Activated T-cell treated with anti-CD3 and anti-CD28 coated beads, Interleukin-2, amount 50 U/mL, for 24 hours (primary cell): ENCODE measurements around the gene CD180.

ENCODE experiments used
- DNase-seq: peaks from one replicate; pipeline ENCODE4 v3.0.0-alpha.2; 2020
- H3K27ac Mint-ChIP-seq: 2 replicates; pipeline ENCODE4 v1.8.0; 2020; ENCODE audit warnings: mild to moderate bottlenecking, mixed read lengths
- H3K27me3 Mint-ChIP-seq: 2 replicates; pipeline ENCODE4 v1.8.0; 2020; ENCODE audit warnings: mixed read lengths
- H3K36me3 Mint-ChIP-seq: 2 replicates; pipeline ENCODE4 v1.8.0; 2020; ENCODE audit warnings: low read depth, mixed read lengths
- H3K4me1 Mint-ChIP-seq: 2 replicates; pipeline ENCODE4 v1.8.0; 2020; ENCODE audit warnings: low read depth, mixed read lengths
- H3K4me3 Mint-ChIP-seq: 2 replicates; pipeline ENCODE4 v1.8.0; 2020; ENCODE audit warnings: mild to moderate bottlenecking, moderate library complexity, mixed read lengths
- H3K9me3 Mint-ChIP-seq: 2 replicates; pipeline ENCODE4 v1.8.0; 2020; ENCODE audit warnings: mixed read lengths

The CD180 gene

GRCh38 chr5:67149057-67149950 is 47.3 kb downstream of the CD180 start:
- no peaks in the 10 kb centered on the region for H3K9me3 Mint-ChIP-seq
- DNase-seq: no peak
- H3K4me1 Mint-ChIP-seq: peaks cover 2% of the 10 kb centered on the region
- no peak overlapping the region for H3K4me3 Mint-ChIP-seq
- H3K27me3 Mint-ChIP-seq: no peaks in the 10 kb centered on the region
- peaks cover 73% of the 10 kb centered on the region for H3K36me3 Mint-ChIP-seq
- H3K27ac Mint-ChIP-seq: no peak overlapping the region

- Mint-ChIP-seq H3K4me1 (no peaks in the 10 kb centered on the region), H3K9me3 (no peaks in the 10 kb centered on the region), H3K27ac (no peak overlapping the region), H3K36me3 (peaks cover 82% of the 10 kb centered on the region), H3K4me3 (no peak overlapping the region), H3K27me3 (no peaks in the 10 kb centered on the region)
- DNase-seq: no peak
Observed at GRCh38 chr5:67147760-67148159, 48.8 kb downstream of the CD180 start.

- no peak overlapping the region for H3K4me3 Mint-ChIP-seq
- no peak overlapping the region for H3K27ac Mint-ChIP-seq
- H3K27me3 Mint-ChIP-seq: no peaks in the 10 kb centered on the region
- no peaks in the 10 kb centered on the region for H3K4me1 Mint-ChIP-seq
- H3K9me3 Mint-ChIP-seq: no peaks in the 10 kb centered on the region
- no peak for DNase-seq
- H3K36me3 Mint-ChIP-seq: peaks cover 86% of the 10 kb centered on the region
Observed at GRCh38 chr5:67146981-67147380, 49.6 kb downstream of the CD180 start.

GRCh38 chr5:67146574-67146973 is 50.0 kb downstream of the CD180 start:
- H3K4me1 Mint-ChIP-seq: no peaks in the 10 kb centered on the region
- no peak overlapping the region for H3K4me3 Mint-ChIP-seq
- H3K9me3 Mint-ChIP-seq: no peaks in the 10 kb centered on the region
- H3K27me3 Mint-ChIP-seq: no peaks in the 10 kb centered on the region
- no peak for DNase-seq
- H3K27ac Mint-ChIP-seq: no peak overlapping the region
- peaks cover 90% of the 10 kb centered on the region for H3K36me3 Mint-ChIP-seq

- no peak for DNase-seq
- peaks cover 74% of the 10 kb centered on the region for H3K36me3 Mint-ChIP-seq
Observed at GRCh38 chr5:67144183-67144639, 52.4 kb downstream of the CD180 start.

GRCh38 chr5:67143549-67143948 is 53.0 kb downstream of the CD180 start:
- Mint-ChIP-seq H3K9me3 (no peaks in the 10 kb centered on the region), H3K36me3 (peaks cover 74% of the 10 kb centered on the region), H3K27ac (no peak overlapping the region), H3K4me3 (no peak overlapping the region), H3K27me3 (no peaks in the 10 kb centered on the region), H3K4me1 (no peaks in the 10 kb centered on the region)
- DNase-seq: no peak

More at GRCh38 chr5:67144183-67144639, 52.4 kb downstream of the CD180 start:
- no peaks in the 10 kb centered on the region for H3K27me3 Mint-ChIP-seq
- no peaks in the 10 kb centered on the region for H3K4me1 Mint-ChIP-seq
- H3K4me3 Mint-ChIP-seq: no peak overlapping the region
- H3K9me3 Mint-ChIP-seq: no peaks in the 10 kb centered on the region
- no peak overlapping the region for H3K27ac Mint-ChIP-seq

- Mint-ChIP-seq H3K4me1 (no peaks in the 10 kb centered on the region), H3K9me3 (no peaks in the 10 kb centered on the region), H3K27me3 (no peaks in the 10 kb centered on the region), H3K4me3 (no peak overlapping the region), H3K27ac (no peak overlapping the region), H3K36me3 (peaks cover 73% of the 10 kb centered on the region)
- no peak for DNase-seq
Observed at GRCh38 chr5:67142816-67143215, 53.8 kb downstream of the CD180 start.

- Mint-ChIP-seq H3K4me3 (no peak overlapping the region), H3K27ac (no peak overlapping the region), H3K27me3 (no peaks in the 10 kb centered on the region), H3K9me3 (no peaks in the 10 kb centered on the region), H3K36me3 (peaks cover 73% of the 10 kb centered on the region), H3K4me1 (no peaks in the 10 kb centered on the region)
- DNase-seq: no peak
Observed at GRCh38 chr5:67141644-67142043, 55.0 kb downstream of the CD180 start.

GRCh38 chr5:67140413-67140812 is 56.2 kb downstream of the CD180 start:
- Mint-ChIP-seq H3K9me3 (no peaks in the 10 kb centered on the region), H3K4me1 (no peaks in the 10 kb centered on the region), H3K4me3 (no peak overlapping the region), H3K27me3 (no peaks in the 10 kb centered on the region), H3K27ac (no peak overlapping the region), H3K36me3 (peaks cover 75% of the 10 kb centered on the region)
- DNase-seq: no peak

GRCh38 chr5:67139030-67139429 is 57.6 kb downstream of the CD180 start:
- no peaks in the 10 kb centered on the region for H3K9me3 Mint-ChIP-seq
- peaks cover 73% of the 10 kb centered on the region for H3K36me3 Mint-ChIP-seq
- no peak for DNase-seq
- no peak overlapping the region for H3K27ac Mint-ChIP-seq
- no peaks in the 10 kb centered on the region for H3K4me1 Mint-ChIP-seq
- H3K4me3 Mint-ChIP-seq: no peak overlapping the region
- H3K27me3 Mint-ChIP-seq: no peaks in the 10 kb centered on the region

- peaks cover 53% of the 10 kb centered on the region for H3K36me3 Mint-ChIP-seq
- H3K27me3 Mint-ChIP-seq: no peaks in the 10 kb centered on the region
- H3K4me1 Mint-ChIP-seq: no peaks in the 10 kb centered on the region
- no peak overlapping the region for H3K4me3 Mint-ChIP-seq
- DNase-seq: no peak
- no peaks in the 10 kb centered on the region for H3K9me3 Mint-ChIP-seq
- H3K27ac Mint-ChIP-seq: no peak overlapping the region
Observed at GRCh38 chr5:67135381-67135984, 61.1 kb downstream of the CD180 start.

- DNase-seq: no peak
- Mint-ChIP-seq H3K27me3 (no peaks in the 10 kb centered on the region), H3K27ac (no peak overlapping the region), H3K4me3 (no peak overlapping the region), H3K4me1 (no peaks in the 10 kb centered on the region), H3K9me3 (no peaks in the 10 kb centered on the region), H3K36me3 (peaks cover 55% of the 10 kb centered on the region)
Observed at GRCh38 chr5:67133776-67134175, 62.8 kb downstream of the CD180 start.

GRCh38 chr5:67133217-67133616 is 63.4 kb downstream of the CD180 start:
- no peak for DNase-seq
- Mint-ChIP-seq H3K36me3 (peaks cover 57% of the 10 kb centered on the region), H3K9me3 (no peaks in the 10 kb centered on the region), H3K4me3 (no peak overlapping the region), H3K27ac (no peak overlapping the region), H3K27me3 (no peaks in the 10 kb centered on the region), H3K4me1 (no peaks in the 10 kb centered on the region)

GRCh38 chr5:67129768-67130167 is 66.8 kb downstream of the CD180 start:
- Mint-ChIP-seq H3K4me3 (no peak overlapping the region), H3K27ac (no peak overlapping the region), H3K4me1 (peaks cover 8% of the 10 kb centered on the region), H3K36me3 (peaks cover 55% of the 10 kb centered on the region), H3K9me3 (peaks cover 2% of the 10 kb centered on the region), H3K27me3 (no peaks in the 10 kb centered on the region)
- no peak for DNase-seq
